ENCODE results near the gene TIMP3. TPM values are rescaled to one million over a fixed set of nuclear protein-coding genes. Genes with fewer than 3 reads are reported as not detected.

TIMP3 gene
- total RNA-seq, 4 donors from 2014 or later = 40.1 to 93.3 (median 67.5) TPM

DNA sequence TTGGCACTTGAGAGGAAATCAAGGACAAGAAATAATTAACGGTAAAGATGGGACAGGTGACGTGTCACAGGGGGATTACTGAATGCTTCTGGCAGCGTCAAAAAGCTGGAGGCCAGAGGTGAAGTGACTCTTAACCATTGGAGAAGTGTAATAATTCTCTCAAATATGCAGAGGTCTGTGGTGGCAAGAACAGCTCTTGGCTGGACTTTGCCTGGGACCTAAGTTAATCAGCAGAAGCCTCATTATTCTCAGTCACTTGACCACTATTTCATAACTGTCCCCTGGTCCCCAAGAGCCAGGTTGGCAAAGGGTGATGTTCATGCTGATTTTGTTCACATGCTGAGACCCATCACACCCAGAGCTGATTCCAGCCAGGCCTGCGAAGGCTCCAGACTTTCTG lies 72.9 kb downstream of the TIMP3 start:
- Histone ChIP-seq H3K4me3 (no peak overlapping the region), H3K27me3 (no peaks in the 10 kb centered on the region), H3K36me3 (no peaks in the 10 kb centered on the region), H3K9me3 (no peaks in the 10 kb centered on the region), H3K27ac (no peak overlapping the region), H3K4me1 (no peaks in the 10 kb centered on the region)
- no peak for DNase-seq
- TF ChIP-seq POLR2A (IDR thresholded peaks at IDR 0.05) (no peak), CTCF (IDR thresholded peaks at IDR 0.05) (no peak)

- DNase-seq = no peak
- no peak overlapping the region for H3K4me3 ChIP-seq
- no peaks in the 10 kb centered on the region for H3K9me3 ChIP-seq
- H3K36me3 ChIP-seq = no peaks in the 10 kb centered on the region
- no peaks in the 10 kb centered on the region for H3K4me1 ChIP-seq
- no peak for TF ChIP-seq POLR2A (IDR thresholded peaks at IDR 0.05)
- TF ChIP-seq CTCF (IDR thresholded peaks at IDR 0.05) = no peak
- no peaks in the 10 kb centered on the region for H3K27me3 ChIP-seq
- H3K27ac ChIP-seq = no peak overlapping the region
These were observed 73.5 kb downstream of the TIMP3 start for GRCh38 chr22:32874976-32875375.

- H3K4me1 ChIP-seq = no peaks in the 10 kb centered on the region
- TF ChIP-seq POLR2A (IDR thresholded peaks at IDR 0.05) = no peak
- TF ChIP-seq CTCF (IDR thresholded peaks at IDR 0.05) = no peak
- H3K27me3 ChIP-seq = no peaks in the 10 kb centered on the region
- H3K4me3 ChIP-seq = no peak overlapping the region
- H3K9me3 ChIP-seq = no peaks in the 10 kb centered on the region
- no peaks in the 10 kb centered on the region for H3K36me3 ChIP-seq
- no peak overlapping the region for H3K27ac ChIP-seq
- DNase-seq = no peak
These were observed 75.0 kb downstream of the TIMP3 start for GRCh38 chr22:32876516-32876915.

DNA sequence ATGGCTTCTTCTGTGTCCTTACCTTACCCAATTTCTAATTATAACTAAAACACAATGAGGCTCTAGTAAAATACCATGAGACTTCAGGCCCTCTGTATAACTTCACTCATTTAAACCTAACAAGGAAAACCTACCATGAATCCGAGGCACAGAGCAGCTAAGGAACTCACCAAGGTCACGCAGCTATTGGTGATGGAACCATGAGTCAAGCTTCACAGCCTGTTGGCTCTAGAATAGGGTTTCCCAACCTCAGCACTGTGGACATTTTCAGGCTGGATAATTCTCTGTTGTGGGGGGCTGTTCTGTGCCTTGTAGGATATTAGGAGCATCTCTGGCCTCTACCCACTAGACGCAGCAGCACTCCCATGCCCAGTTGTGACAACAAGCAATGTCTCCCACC lies 75.7 kb downstream of the TIMP3 start:
- H3K4me1 ChIP-seq = no peaks in the 10 kb centered on the region
- H3K27me3 ChIP-seq = no peaks in the 10 kb centered on the region
- DNase-seq = no peak
- no peaks in the 10 kb centered on the region for H3K9me3 ChIP-seq
- H3K27ac ChIP-seq = no peak overlapping the region
- no peaks in the 10 kb centered on the region for H3K36me3 ChIP-seq
- TF ChIP-seq POLR2A (IDR thresholded peaks at IDR 0.05) = no peak
- TF ChIP-seq CTCF (IDR thresholded peaks at IDR 0.05) = no peak
- no peak overlapping the region for H3K4me3 ChIP-seq

DNA sequence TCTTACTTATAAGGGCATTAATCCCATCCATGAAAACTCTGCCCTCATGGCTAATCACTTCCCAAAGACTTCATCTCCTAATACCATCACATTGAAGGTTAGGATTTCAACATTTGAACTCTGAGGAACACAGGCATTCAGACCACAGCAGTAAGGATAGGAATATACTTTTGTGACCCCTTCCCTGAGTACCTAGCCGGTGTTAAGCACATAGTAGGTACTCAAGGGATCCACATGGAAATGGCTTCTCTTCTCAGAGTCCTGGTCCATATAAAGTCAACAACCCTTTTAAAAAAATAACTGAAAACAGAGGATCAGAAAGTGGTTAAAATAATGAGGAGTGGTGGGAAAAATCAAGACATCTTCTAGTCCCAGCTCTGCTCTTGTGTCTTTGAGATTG lies 78.0 kb downstream of the TIMP3 start:
- Histone ChIP-seq H3K36me3 (no peaks in the 10 kb centered on the region), H3K4me3 (no peak overlapping the region), H3K9me3 (no peaks in the 10 kb centered on the region), H3K4me1 (no peaks in the 10 kb centered on the region), H3K27ac (no peak overlapping the region), H3K27me3 (no peaks in the 10 kb centered on the region)
- TF ChIP-seq POLR2A (IDR thresholded peaks at IDR 0.05) = no peak
- no peak for TF ChIP-seq CTCF (IDR thresholded peaks at IDR 0.05)
- DNase-seq = no peak

DNA sequence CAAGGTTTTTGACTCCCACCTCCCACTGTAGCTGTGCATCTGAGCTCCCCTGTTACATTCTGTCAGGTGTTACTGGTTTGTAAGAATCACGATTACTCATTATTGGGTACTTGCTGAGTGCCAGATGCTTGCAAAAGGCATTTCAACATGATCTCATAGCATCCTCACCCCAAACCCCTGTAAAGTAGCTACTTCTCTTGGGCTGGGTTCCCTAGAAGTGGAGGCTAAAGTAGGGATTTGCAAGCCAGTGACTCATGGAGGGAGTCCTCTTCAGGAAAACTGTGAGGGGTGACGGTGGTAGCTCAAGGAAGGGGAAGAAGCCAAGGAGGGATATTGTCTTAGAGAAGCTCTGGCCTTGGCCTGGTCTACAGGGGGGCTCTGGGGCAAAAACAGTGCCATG lies 78.6 kb downstream of the TIMP3 start:
- H3K27ac ChIP-seq = no peak overlapping the region
- TF ChIP-seq CTCF (IDR thresholded peaks at IDR 0.05) (no peak), POLR2A (IDR thresholded peaks at IDR 0.05) (no peak)
- H3K9me3 ChIP-seq = no peaks in the 10 kb centered on the region
- H3K4me3 ChIP-seq = no peak overlapping the region
- no peaks in the 10 kb centered on the region for H3K27me3 ChIP-seq
- no peak for DNase-seq
- no peaks in the 10 kb centered on the region for H3K4me1 ChIP-seq
- no peaks in the 10 kb centered on the region for H3K36me3 ChIP-seq

All from Peyer's patch (tissue), 4 donors.